ENCODE data around the gene IQSEC1.

DNA sequence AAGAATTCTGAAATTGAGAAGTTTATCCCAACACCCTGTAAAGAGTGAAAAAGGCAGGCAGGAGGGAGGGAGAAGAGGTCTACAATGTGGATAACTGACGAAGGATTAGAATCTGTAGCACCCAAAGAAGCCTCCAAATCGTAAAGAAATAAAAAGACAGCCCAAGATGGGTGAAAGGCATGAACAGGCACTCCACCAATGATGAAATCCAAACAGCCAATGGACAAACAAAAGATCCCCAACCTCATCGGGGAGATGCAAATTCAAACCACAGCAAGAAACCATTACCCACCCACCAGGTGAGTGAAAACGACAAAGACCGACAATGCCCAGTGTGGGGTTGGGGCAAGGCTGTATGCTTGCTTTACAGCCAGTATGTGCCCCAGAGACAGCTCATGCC lies 85.6 kb downstream of the IQSEC1 start:
- TF ChIP-seq POLR2AphosphoS5 (IDR thresholded peaks at IDR 0.05; ENCODE audit: low read depth, low read length) (no peak), SIN3A (IDR thresholded peaks at IDR 0.05; ENCODE audit: borderline replicate concordance, insufficient read depth, low read length) (no peak)
